Prostate gland (tissue), 2 donors: ENCODE results near the gene SSBP3.
"Not testable (repeated sequence)": the region's sequence is repeated elsewhere in the genome, so short reads cannot be mapped to it uniquely, and the experiment has no call there.

Experiments
- POLR2A ChIP-seq: fragments of 450-650 bp; IDR thresholded peaks from one replicate; pipeline ENCODE4 v1.6.1; 2016; ENCODE audit warnings: antibody characterized with exemption, mild to moderate bottlenecking
- POLR2AphosphoS5 ChIP-seq: sonication (generic); formaldehyde crosslinking; IDR thresholded peaks from one replicate; pipeline ENCODE4 v1.6.1; 2017; ENCODE audit warnings: antibody characterized with exemption
- TF ChIP-seq, protein P1 (sequence below), 4 experiments: fragments of 200-600 bp in 2 of 4; fragments of 450-650 bp in 2 of 4; sonication (generic) in 2 of 4; IDR thresholded peaks; 1 replicate in 3 of 4; 2 replicates in 1 of 4; pipeline ENCODE4 v1.5.1; 2016 to 2019; ENCODE audit warnings: antibody characterized with exemption in 4 of 4, mild to moderate bottlenecking in 2 of 4, moderate library complexity in 2 of 4

DNA sequence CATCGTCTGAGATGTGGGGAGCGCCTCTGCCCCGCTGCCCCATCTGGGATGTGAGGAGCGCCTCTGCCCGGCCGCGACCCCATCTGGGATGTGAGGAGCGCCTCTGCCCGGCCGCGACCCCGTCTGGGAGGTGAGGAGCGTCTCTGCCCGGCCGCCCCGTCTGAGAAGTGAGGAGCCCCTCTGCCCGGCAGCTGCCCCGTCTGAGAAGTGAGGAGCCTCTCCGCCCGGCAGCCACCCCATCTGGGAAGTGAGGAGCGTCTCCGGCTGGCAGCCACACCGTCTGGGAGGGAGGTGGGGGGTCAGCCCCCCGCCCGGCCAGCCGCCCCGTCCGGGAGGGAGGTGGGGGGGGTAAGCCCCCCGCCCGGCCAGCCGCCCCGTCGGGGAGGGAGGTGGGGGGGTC lies 173.0 kb downstream of the SSBP3 start:
- TF ChIP-seq, protein P1, sequence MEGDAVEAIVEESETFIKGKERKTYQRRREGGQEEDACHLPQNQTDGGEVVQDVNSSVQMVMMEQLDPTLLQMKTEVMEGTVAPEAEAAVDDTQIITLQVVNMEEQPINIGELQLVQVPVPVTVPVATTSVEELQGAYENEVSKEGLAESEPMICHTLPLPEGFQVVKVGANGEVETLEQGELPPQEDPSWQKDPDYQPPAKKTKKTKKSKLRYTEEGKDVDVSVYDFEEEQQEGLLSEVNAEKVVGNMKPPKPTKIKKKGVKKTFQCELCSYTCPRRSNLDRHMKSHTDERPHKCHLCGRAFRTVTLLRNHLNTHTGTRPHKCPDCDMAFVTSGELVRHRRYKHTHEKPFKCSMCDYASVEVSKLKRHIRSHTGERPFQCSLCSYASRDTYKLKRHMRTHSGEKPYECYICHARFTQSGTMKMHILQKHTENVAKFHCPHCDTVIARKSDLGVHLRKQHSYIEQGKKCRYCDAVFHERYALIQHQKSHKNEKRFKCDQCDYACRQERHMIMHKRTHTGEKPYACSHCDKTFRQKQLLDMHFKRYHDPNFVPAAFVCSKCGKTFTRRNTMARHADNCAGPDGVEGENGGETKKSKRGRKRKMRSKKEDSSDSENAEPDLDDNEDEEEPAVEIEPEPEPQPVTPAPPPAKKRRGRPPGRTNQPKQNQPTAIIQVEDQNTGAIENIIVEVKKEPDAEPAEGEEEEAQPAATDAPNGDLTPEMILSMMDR (IDR thresholded peaks at IDR 0.05): not testable (repeated sequence)
- not testable (repeated sequence) for TF ChIP-seq POLR2A, POLR2AphosphoS5
